Posterior vena cava (tissue), 2 donors: ENCODE measurements around the gene FAM216A. TPM values are rescaled to one million over a fixed set of nuclear protein-coding genes. Genes with fewer than 3 reads are reported as not detected.
"Not testable (repeated sequence)": the region's sequence is repeated elsewhere in the genome, so short reads cannot be mapped to it uniquely, and the experiment has no call there.

ENCODE experiments used
- DNase-seq: peaks from one replicate; pipeline ENCODE4 v3.0.0-alpha.2; 2020; ENCODE audit warnings: low spot score
- intact Hi-C, 2 donors: fragments of 100-400 bp; cut with DNase I; formaldehyde crosslinking; loops; one replicate each; pipeline versions ENCODE4 v1.14.1 to v1.14.2; 2022 to 2023
- total RNA-seq, 2 donors: library from RNA; stranded (reverse); fragmentation: NEBNext Ultra II Directional; extraction: Animal tissue kit (Norgen Biotek cat#: 25700); gene quantifications; one replicate each; pipeline ENCODE4 v1.2.1, GENCODE V29; 2021
- donor health status: DM: yes; HTN: yes; CAD: no.
- donor health status: DM: yes; HTN: yes; CAD: no.

FAM216A gene
- total RNA-seq, 2 donors from 2014 or later: 6.0 to 6.7 TPM

- no peak for DNase-seq
- intact Hi-C loops: no loop called here
Observed at GRCh38 chr12:110467847-110468213, 815 bp upstream of the FAM216A start.

GRCh38 chr12:110475426-110475825 lies 6.8 kb downstream of the FAM216A start:
- intact Hi-C loops: loop anchor here in 1 of 2 donors (5.0 kb wide), 1 partner anchor 367 kb away; no protein-coding TSS in a partner anchor
- DNase-seq: no peak

GRCh38 chr12:110498984-110499706 lies 30.5 kb downstream of the FAM216A start:
- intact Hi-C loops: no loop called here
- DNase-seq: no peak

GRCh38 chr12:110501399-110501751 lies 32.7 kb downstream of the FAM216A start:
- no peak for DNase-seq
- intact Hi-C loops: no loop called here

- intact Hi-C loops: no loop called here
Observed at GRCh38 chr12:110501752-110502738, 33.4 kb downstream of the FAM216A start, which contains the start of the genes RAD9B and VPS29. RAD9B (plus strand) TSS chr12:110502331; CDS start chr12:110502338, 7 bp downstream. VPS29 (minus strand) TSS chr12:110502111; CDS start chr12:110502051, 60 bp downstream.

GRCh38 chr12:110503432-110503831 lies 34.8 kb downstream of the FAM216A start:
- no peak for DNase-seq
- intact Hi-C loops: no loop called here

More at GRCh38 chr12:110501752-110502738, 33.4 kb downstream of the FAM216A start, which contains the start of the genes RAD9B and VPS29:
- DNase-seq: peak; percentile 99

GRCh38 chr12:110505332-110505731 lies 36.7 kb downstream of the FAM216A start:
- intact Hi-C loops: no loop called here
- DNase-seq: no peak

- intact Hi-C loops: no loop called here
- DNase-seq: no peak
Observed at GRCh38 chr12:110508071-110508586, 39.5 kb downstream of the FAM216A start.

- no peak for DNase-seq
- intact Hi-C loops: loop anchor here in 1 of 2 donors (5.0 kb wide), 1 partner anchor 98 kb away; the partner anchor contains the start of gene TCTN1
Observed at GRCh38 chr12:110513842-110514241, 45.2 kb downstream of the FAM216A start.

GRCh38 chr12:110514363-110514762 lies 45.7 kb downstream of the FAM216A start:
- DNase-seq: no peak
- intact Hi-C loops: loop anchor here in 1 of 2 donors (5.0 kb wide), 1 partner anchor 98 kb away; the partner anchor contains the start of gene TCTN1

GRCh38 chr12:110516995-110517394 lies 48.4 kb downstream of the FAM216A start:
- no peak for DNase-seq
- intact Hi-C loops: no loop called here

GRCh38 chr12:110518014-110518413 lies 49.4 kb downstream of the FAM216A start:
- DNase-seq, intact Hi-C loops: not testable (repeated sequence)

- intact Hi-C loops: loop anchor here in 1 of 2 donors (10.0 kb wide), 1 partner anchor 74 kb away; no protein-coding TSS in a partner anchor
- not testable (repeated sequence) for DNase-seq
Observed at GRCh38 chr12:110520876-110521712, 52.4 kb downstream of the FAM216A start.

GRCh38 chr12:110528277-110528839 lies 59.7 kb downstream of the FAM216A start:
- intact Hi-C loops: loop anchor here in 1 of 2 donors (10.0 kb wide), 1 partner anchor 66 kb away; no protein-coding TSS in a partner anchor
- DNase-seq: no peak

GRCh38 chr12:110530511-110530910 lies 61.9 kb downstream of the FAM216A start:
- intact Hi-C loops: no loop called here
- no peak for DNase-seq

- intact Hi-C loops: no loop called here
- no peak for DNase-seq
Observed at GRCh38 chr12:110531741-110532333, 63.2 kb downstream of the FAM216A start.

- intact Hi-C loops: no loop called here
- DNase-seq: no peak
Observed at GRCh38 chr12:110532644-110533043, 64.0 kb downstream of the FAM216A start.

GRCh38 chr12:110533607-110534006 lies 65.0 kb downstream of the FAM216A start:
- intact Hi-C loops: no loop called here
- no peak for DNase-seq
